Glutamatergic neuron (in vitro differentiated cells): Measurements from ENCODE around the gene PAK5. TPM values are rescaled to one million over a fixed set of nuclear protein-coding genes. Genes with fewer than 3 reads are reported as not detected.

ENCODE experiments used
- DNase-seq: peaks from one replicate; pipeline ENCODE4 v3.0.0; 2022
- H3K27ac Mint-ChIP-seq: one replicate; pipeline ENCODE4 v1.8.0; 2020; ENCODE audit warnings: mild to moderate bottlenecking, mixed read lengths, inconsistent platforms; ENCODE audit not compliant: unreplicated experiment
- H3K27me3 Mint-ChIP-seq: one replicate; pipeline ENCODE4 v1.8.0; 2020; ENCODE audit warnings: mild to moderate bottlenecking, moderate library complexity, mixed read lengths, inconsistent platforms; ENCODE audit not compliant: unreplicated experiment
- H3K36me3 Mint-ChIP-seq: one replicate; pipeline ENCODE4 v1.8.0; 2020; ENCODE audit warnings: mild to moderate bottlenecking, mixed read lengths, inconsistent platforms; ENCODE audit not compliant: unreplicated experiment
- H3K4me1 Mint-ChIP-seq: one replicate; pipeline ENCODE4 v1.8.0; 2020; ENCODE audit warnings: mild to moderate bottlenecking, low read depth, mixed read lengths, inconsistent platforms; ENCODE audit not compliant: unreplicated experiment
- H3K4me3 Mint-ChIP-seq: one replicate; pipeline ENCODE4 v1.8.0; 2020; ENCODE audit warnings: mild to moderate bottlenecking, mixed read lengths, inconsistent platforms; ENCODE audit not compliant: unreplicated experiment
- H3K9me3 Mint-ChIP-seq: one replicate; pipeline ENCODE4 v1.8.0; 2020; ENCODE audit warnings: mild to moderate bottlenecking, moderate library complexity, mixed read lengths, inconsistent platforms; ENCODE audit not compliant: unreplicated experiment
- CTCF ChIP-seq: fragments of 200-600 bp; sonication (generic); IDR thresholded peaks from one replicate; pipeline ENCODE4 v1.5.0; 2021; ENCODE audit not compliant: partially characterized antibody, unreplicated experiment
- total RNA-seq: library from RNA; stranded (reverse); fragmentation: NEBNext Ultra II Directional; extraction: Animal tissue kit (Norgen Biotek cat#: 25700); gene quantifications from one replicate; pipeline ENCODE4 v1.2.1, GENCODE V29; 2021; ENCODE audit not compliant: unreplicated experiment

PAK5 gene
- total RNA-seq, 1 donor from 2014 or later, result 6.8 TPM

GRCh38 chr20:9490631-9491030 is 348.2 kb downstream of the PAK5 start:
- Mint-ChIP-seq H3K27me3 (peaks cover 3% of the 10 kb centered on the region), H3K9me3 (no peaks in the 10 kb centered on the region), H3K4me3 (no peak overlapping the region), H3K27ac (no peak overlapping the region), H3K36me3 (no peaks in the 10 kb centered on the region), H3K4me1 (peaks cover 4% of the 10 kb centered on the region)
- no peak for DNase-seq
- TF ChIP-seq CTCF, result no peak

- no peak for TF ChIP-seq CTCF
- peaks cover 4% of the 10 kb centered on the region for H3K4me1 Mint-ChIP-seq
- no peak for DNase-seq
- H3K9me3 Mint-ChIP-seq, result no peaks in the 10 kb centered on the region
- H3K27me3 Mint-ChIP-seq, result peaks cover 3% of the 10 kb centered on the region
- no peak overlapping the region for H3K4me3 Mint-ChIP-seq
- no peak overlapping the region for H3K27ac Mint-ChIP-seq
- H3K36me3 Mint-ChIP-seq, result no peaks in the 10 kb centered on the region
Observed at GRCh38 chr20:9490161-9490560, 348.7 kb downstream of the PAK5 start.

GRCh38 chr20:9488063-9488462 is 350.8 kb downstream of the PAK5 start:
- DNase-seq, result no peak
- Mint-ChIP-seq H3K4me3 (no peak overlapping the region), H3K9me3 (no peaks in the 10 kb centered on the region), H3K36me3 (no peaks in the 10 kb centered on the region), H3K27me3 (peaks cover 3% of the 10 kb centered on the region), H3K27ac (no peak overlapping the region), H3K4me1 (peaks cover 4% of the 10 kb centered on the region)
- TF ChIP-seq CTCF, result no peak

Other genes starting within 250 kb of the PAK5 start
- gene ANKEF1, start 195.9 kb upstream of the PAK5 start, total RNA-seq, result 4.3 TPM